ENCODE data around the gene ISCU.
A peak's percentile ranks its signal among the peaks of the same experiment; 100 is the strongest.
"Not testable (repeated sequence)": the region's sequence is repeated elsewhere in the genome, so short reads cannot be mapped to it uniquely, and the experiment has no call there.

Gene ISCU

DNA sequence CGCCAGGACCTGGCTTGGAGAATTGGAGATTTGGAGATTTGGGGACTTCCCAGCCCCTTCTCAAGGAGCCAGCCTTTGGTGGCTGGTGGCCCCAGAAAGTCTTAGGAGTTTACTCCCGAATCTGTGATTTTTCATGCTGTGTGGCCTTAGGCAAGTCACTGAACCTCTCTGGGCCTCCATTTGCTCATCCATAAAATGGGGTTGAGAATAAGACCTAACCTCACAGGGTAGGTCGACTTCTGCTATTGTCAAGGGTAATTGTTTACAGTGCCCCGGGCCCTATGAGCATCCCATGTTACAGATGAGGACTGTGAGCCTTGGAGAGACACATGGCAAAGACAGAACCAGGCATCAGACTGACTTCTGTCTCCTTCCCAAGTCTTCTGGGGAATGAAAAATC is 51.6 kb downstream of the ISCU start:
- no peak for TF ChIP-seq POLR2A (IDR thresholded peaks at IDR 0.05; ENCODE audit: low read length)
- DNase-seq: no peak

DNA sequence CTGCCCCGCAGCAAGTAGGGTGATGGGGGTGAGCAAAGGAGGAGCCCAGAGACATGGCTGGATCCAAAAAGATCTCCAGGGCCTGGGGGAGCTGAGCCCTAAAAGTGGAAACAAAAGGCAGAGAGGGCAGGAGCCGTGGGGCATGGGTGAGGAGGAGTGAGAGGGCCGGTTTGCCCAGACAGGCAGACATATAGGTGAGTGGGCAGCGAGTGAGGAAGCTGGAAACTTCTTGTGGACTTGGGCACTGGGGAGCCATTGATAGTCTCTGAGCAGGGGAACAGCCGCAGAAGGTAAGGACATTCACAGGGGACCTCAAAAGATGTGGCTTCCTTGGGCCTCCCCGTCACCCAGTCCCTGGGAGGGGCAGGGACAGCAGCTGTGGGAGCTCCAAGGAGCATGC is 52.2 kb downstream of the ISCU start:
- no peak for DNase-seq
- TF ChIP-seq POLR2A (IDR thresholded peaks at IDR 0.05; ENCODE audit: low read length): no peak

DNA sequence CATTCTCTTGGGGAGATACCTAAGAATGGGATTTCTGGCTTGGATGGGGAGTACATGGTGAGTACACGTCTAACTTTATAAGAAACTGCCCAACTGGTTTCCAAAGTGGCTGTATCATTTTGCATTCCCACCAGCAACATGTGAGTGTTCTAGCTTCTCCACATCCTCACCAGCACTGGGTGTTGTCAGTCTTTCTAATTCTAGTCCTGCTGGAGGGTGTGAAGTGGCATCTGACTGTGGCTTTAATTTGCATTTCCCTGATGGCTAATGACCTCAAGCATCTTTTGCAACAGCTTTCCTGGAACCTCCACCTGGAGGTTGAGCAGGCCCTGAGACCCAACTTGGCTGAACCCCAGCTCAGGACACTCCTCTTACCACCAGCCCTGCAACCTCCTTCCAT is 53.5 kb downstream of the ISCU start:
- no peak for DNase-seq
- no peak for TF ChIP-seq GATA1 (IDR thresholded peaks at IDR 0.05; ENCODE audit: low read depth, low read length)

DNA sequence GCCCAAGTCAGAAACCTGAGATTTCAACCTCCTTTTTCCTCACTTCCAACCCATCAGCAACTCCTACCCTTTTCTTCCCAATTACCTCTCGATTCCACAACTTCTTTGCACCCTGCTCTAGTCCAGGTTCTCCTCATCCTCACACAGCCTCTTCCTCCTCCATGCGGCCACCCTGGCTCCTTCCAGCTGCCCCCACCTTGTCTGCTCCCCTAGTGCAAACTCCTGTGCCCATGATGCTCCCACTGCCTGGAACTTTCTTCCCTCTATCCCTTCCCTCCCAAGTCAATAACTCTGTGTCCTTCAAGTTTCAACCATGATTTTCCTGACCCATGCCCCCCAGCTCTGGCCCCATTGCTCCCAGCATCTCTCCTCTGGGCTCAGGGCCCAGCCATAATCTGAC is 54.0 kb downstream of the ISCU start:
- no peak for DNase-seq
- TF ChIP-seq POLR2A (IDR thresholded peaks at IDR 0.05; ENCODE audit: low read length): no peak
- TF ChIP-seq GATA1 (IDR thresholded peaks at IDR 0.05; ENCODE audit: low read depth, low read length): no peak

GRCh38 chr12:108616941-108617858 is 54.8 kb downstream of the ISCU start:
- TF ChIP-seq GATA1 (IDR thresholded peaks at IDR 0.05; ENCODE audit: low read depth, low read length) (no peak), POLR2A (IDR thresholded peaks at IDR 0.05; ENCODE audit: low read length) (no peak)
- no peak for DNase-seq

DNA sequence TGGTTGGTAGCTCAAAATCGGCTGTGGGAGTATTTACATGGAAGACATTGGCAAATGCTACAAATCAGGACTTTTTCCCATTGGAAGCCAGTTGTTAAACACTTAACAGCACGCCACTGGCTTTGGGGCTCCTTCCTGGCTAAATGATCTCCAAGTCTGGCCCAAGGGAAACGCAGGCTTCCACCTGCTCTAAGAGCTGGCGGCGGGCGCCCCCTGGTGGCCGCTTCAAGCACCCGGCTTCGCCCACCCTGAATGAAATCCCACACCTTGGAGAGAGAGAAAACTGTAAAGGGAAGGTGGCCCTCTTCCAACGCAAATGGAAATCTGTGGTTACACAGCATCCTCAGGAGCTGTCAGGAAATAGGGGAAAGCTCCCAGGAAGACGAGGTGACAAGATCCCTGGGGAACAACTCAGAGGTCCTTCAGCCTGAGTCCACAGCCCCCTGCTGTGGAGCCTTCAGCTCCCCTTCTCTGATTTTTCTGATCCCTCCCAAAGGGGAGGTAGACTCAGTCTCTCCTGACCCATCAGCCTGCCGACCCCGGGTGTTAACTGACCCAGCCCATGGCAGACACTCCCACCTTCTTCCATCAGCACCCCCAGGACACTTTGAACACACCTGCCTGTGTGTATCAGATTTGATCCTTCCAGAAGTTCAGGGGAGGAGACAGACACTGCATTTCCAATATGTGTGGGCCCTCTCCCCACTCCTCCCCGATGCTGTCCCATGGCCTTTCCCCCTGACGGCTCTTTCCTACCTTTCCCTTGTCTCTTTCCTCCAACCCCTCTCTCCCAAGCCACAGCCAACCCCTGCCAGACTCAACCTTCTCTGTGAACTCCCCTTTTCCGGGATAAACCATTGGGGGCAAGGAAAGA is 55.9 kb downstream of the ISCU start:
- peak; percentile 81 to 91 for DNase-seq
- TF ChIP-seq POLR2A (IDR thresholded peaks at IDR 0.05; ENCODE audit: low read length) (no peak), GATA1 (IDR thresholded peaks at IDR 0.05; ENCODE audit: low read depth, low read length) (no peak)

DNA sequence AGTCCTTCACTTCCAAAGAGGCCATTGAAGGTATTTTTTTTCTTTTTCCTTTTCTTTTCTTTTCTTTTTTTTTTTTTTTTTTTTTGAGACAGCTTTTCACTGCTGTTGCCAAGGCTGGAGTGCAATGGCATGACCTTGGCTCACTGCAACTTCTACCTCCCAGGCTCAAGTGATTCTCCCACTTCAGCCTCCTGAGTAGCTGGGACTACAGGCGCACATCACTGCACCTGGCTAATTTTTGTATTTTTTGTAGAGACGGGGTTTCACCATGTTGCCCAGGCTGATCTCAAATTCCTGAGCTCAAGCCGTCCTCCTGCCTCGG is 56.5 kb downstream of the ISCU start:
- DNase-seq: not testable (repeated sequence)

All from erythroblast (primary cell).